ENCODE measurements around the gene ATP2A3.

Gene ATP2A3

GRCh38 chr17:3990386-3991127 is 26.3 kb upstream of the ATP2A3 start:
- no peak for DNase-seq

- no peak for DNase-seq
These were observed 25.0 kb upstream of the ATP2A3 start for GRCh38 chr17:3989041-3989886.

DNA sequence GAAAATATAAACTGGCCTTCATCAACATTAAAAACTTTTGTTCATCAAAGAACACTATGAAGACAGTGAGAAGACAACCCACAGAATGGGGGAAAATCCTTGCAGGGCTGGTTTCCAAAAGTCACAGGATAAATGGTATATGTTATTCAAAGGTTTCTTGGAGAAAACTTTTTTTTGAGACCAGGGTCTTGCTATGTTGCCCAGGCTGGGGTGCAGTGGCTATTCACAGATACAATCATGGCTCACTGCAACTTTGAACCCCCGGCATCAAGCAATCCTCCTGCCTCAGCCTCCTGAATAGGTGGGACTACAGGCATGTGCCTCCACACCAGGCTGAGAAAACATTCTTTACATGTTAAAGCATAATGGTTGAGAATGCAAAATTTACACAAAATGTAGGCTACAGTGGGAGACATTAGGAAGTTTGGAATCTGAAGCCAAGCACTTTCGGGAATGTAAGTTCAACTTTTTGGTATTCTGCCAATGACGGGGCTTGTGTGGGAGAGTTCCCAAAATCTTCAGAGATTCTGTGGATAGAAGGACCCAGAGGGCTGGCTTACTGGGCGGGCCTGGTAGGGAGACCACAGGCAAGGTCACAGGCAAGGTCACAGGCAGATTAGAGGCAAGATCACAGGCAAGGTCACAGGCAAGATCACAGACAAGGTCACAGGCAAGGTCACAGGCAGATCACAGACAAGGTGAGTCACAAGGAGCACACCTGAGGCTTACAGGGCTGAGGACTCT is 24.2 kb upstream of the ATP2A3 start:
- no peak for DNase-seq

DNA sequence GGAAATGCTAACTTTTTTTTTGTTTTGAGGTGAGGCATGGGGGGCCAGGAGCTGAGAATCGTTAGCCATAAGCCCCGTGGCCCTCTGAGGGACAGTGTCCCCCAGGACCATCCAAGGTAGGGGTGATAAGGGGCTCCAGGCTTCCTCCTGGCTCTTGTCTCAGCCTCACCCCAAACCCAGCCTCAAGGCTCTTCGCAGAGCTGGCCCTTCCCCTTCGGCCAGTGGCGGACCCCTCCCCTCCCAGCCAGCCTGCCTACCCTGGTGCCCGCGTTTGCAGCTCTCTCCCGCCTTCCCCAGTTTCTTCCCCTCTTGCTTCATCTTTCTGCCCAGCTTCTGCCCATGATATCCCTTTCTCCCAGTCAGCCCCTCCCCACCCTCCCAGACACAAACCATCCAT is 22.7 kb upstream of the ATP2A3 start:
- no peak for DNase-seq

- DNase-seq = no peak
These were observed 22.2 kb upstream of the ATP2A3 start for GRCh38 chr17:3986270-3986938.

GRCh38 chr17:3985846-3986245 is 21.6 kb upstream of the ATP2A3 start:
- DNase-seq = no peak

GRCh38 chr17:3983606-3984484 is 19.6 kb upstream of the ATP2A3 start:
- DNase-seq = no peak

GRCh38 chr17:3982541-3983017 is 18.3 kb upstream of the ATP2A3 start:
- DNase-seq = no peak

- no peak for DNase-seq
These were observed 17.9 kb upstream of the ATP2A3 start for GRCh38 chr17:3982113-3982512.

DNA sequence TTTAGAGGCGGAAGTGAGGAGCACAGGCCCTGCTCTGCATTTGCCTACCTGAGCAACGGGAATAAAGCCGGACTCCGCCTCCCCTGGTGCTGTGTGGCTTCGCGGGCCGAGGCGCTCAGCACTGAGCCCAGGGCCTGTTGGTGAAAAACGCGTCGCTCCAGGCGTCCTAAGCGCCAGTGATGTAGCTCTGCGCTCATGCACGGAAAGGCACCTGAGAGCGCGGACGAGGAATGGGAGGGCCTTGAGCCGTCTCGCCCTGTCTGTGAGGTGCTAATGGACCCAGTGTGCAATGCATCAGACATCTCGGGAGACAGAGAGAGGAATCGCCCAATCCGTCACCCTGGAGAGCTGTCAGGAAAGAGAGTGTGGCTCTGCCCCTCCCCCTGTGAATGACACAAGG is 17.2 kb upstream of the ATP2A3 start:
- no peak for DNase-seq

DNA sequence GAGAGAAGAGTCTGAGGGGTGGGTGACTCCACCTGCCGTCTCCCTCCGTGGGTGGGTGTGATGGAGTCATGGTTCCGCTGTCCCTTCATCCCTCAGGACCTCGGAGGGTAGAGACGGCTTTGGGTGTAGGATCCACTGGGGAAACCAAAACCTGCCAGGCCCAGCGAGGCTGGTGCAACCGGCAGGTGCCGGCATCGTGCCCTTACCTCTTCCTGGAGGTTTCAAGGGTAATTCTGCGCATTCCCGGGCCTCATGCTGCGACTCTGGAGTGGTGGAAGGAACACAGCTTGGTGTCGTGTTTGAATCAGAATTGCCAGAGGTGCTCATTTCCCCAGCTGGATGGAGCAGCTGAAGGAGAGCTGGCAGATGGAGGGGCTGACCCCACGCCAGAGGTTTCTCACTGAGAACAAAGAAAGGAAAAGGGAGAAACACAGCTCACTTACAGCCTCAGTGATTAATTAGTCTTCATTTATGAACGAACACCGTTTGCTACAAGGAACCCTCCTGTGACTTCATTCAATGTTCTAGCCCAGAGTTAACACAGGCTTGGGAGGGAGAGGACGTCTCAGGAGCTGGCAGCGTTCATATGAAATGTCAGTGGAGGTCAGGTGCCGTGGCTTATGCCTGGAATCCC is 16.3 kb upstream of the ATP2A3 start:
- DNase-seq = no peak

DNA sequence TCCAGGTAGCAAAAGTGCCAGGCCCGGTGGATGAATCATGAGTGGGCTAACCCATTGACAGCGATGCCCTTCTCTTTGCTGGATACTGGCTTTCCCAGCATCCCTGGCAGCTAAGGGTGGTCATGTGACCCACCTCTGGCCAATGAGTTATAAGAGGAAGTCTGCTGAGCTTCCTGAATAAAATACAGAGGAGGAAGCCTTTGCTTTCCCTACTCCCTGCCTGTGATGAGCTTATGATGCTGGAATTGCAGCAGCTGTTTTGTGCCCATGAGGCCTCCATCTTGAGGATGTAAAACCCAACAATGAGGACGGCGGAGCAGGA is 15.0 kb upstream of the ATP2A3 start:
- no peak for DNase-seq

GRCh38 chr17:3978421-3979289 is 14.4 kb upstream of the ATP2A3 start:
- DNase-seq = no peak

DNA sequence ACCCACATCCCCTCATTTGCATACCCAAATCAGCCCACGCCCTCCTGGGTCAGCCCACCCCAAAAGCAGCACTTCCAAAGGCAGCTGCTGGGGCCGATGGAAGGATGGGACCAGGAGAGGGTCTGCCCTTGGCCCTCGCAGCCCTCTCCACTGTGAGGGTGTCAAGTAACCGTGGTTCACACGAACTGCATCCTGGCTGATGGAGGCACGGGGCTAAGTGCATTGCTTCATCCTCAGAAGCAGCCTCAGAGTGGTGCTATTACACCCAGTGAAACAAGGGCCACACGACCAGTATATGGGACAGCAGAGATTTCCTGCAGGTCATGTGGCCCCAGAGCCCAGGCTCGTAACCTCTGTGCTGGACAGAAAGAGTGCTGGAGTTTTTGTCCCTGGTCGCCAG is 13.2 kb upstream of the ATP2A3 start:
- DNase-seq = no peak

DNA sequence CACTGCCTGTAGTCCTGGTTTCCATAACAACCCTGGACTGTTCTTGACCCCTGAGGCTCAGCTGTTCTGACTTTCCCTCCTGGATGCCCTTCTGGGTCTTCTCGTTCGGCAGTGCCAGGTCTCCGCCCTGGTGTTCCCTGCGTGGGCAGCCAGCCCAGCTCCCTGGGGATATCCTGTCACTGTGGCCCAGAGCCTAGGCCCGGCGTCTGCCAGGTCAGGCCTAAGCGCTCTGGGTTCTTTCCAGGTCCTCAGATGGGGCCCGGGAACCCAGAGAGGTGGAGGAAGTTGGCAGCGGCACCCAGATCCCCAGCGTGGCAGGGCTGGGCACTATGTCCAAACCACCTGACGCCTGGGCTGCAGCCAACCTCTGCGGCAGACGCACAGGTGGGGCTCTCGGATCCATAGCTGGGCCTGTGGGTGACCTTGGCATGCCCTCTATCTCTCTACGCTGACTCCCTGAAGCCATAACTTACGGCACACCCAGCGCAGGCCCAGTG is 12.5 kb upstream of the ATP2A3 start:
- no peak for DNase-seq

GRCh38 chr17:3974980-3975379 is 10.7 kb upstream of the ATP2A3 start:
- no peak for DNase-seq

- DNase-seq = no peak
These were observed 10.0 kb upstream of the ATP2A3 start for GRCh38 chr17:3974138-3974687.

GRCh38 chr17:3973495-3974137 is 9.4 kb upstream of the ATP2A3 start:
- no peak for DNase-seq

- DNase-seq = no peak
These were observed 8.7 kb upstream of the ATP2A3 start for GRCh38 chr17:3972931-3973330.
